ENCODE results near the gene THSD4. TPM values are rescaled to one million over a fixed set of nuclear protein-coding genes. Genes with fewer than 3 reads are reported as not detected.

Gene THSD4
- total RNA-seq, 1 experiment from 2014 or later: 24.2 TPM

- no peak overlapping the region for H3K27ac Mint-ChIP-seq (ENCODE audit: unreplicated experiment)
- no peaks in the 10 kb centered on the region for H3K9me3 Mint-ChIP-seq (ENCODE audit: low read depth, unreplicated experiment)
- no peak for DNase-seq
- intact Hi-C loops (cut with micrococcal nuclease; ENCODE audit: unreplicated experiment): no loop called here
- BruUV-seq (replicated peaks): no TSS peak
- no peak for TF ChIP-seq CTCF (IDR thresholded peaks at IDR 0.05; ENCODE audit: unreplicated experiment)
- H3K27me3 Mint-ChIP-seq (ENCODE audit: unreplicated experiment): no peaks in the 10 kb centered on the region
- no peaks in the 10 kb centered on the region for H3K36me3 Mint-ChIP-seq (ENCODE audit: insufficient read depth, unreplicated experiment)
- H3K4me3 Mint-ChIP-seq (ENCODE audit: low read depth, unreplicated experiment): no peak overlapping the region
- no peaks in the 10 kb centered on the region for H3K4me1 Mint-ChIP-seq (ENCODE audit: low read depth, unreplicated experiment)
- CTCF ChIA-PET: no interaction called here
Measured at GRCh38 chr15:71612397-71612722, 497.1 kb downstream of the THSD4 start.

- H3K27ac Mint-ChIP-seq (ENCODE audit: unreplicated experiment): no peak overlapping the region
- CTCF ChIA-PET: no interaction called here
- H3K9me3 Mint-ChIP-seq (ENCODE audit: low read depth, unreplicated experiment): no peaks in the 10 kb centered on the region
- DNase-seq: no peak
- TF ChIP-seq CTCF (IDR thresholded peaks at IDR 0.05; ENCODE audit: unreplicated experiment): no peak
- no peaks in the 10 kb centered on the region for H3K36me3 Mint-ChIP-seq (ENCODE audit: insufficient read depth, unreplicated experiment)
- intact Hi-C loops (cut with micrococcal nuclease; ENCODE audit: unreplicated experiment): no loop called here
- BruUV-seq (replicated peaks): no TSS peak
- no peaks in the 10 kb centered on the region for H3K4me1 Mint-ChIP-seq (ENCODE audit: low read depth, unreplicated experiment)
- no peak overlapping the region for H3K4me3 Mint-ChIP-seq (ENCODE audit: low read depth, unreplicated experiment)
- H3K27me3 Mint-ChIP-seq (ENCODE audit: unreplicated experiment): no peaks in the 10 kb centered on the region
Measured at GRCh38 chr15:71612869-71613268, 497.6 kb downstream of the THSD4 start.

GRCh38 chr15:71623111-71623510, 507.8 kb downstream of the THSD4 start:
- Mint-ChIP-seq H3K27ac (ENCODE audit: unreplicated experiment) (no peak overlapping the region), H3K9me3 (ENCODE audit: low read depth, unreplicated experiment) (no peaks in the 10 kb centered on the region), H3K4me1 (ENCODE audit: low read depth, unreplicated experiment) (no peaks in the 10 kb centered on the region), H3K4me3 (ENCODE audit: low read depth, unreplicated experiment) (no peak overlapping the region), H3K27me3 (ENCODE audit: unreplicated experiment) (no peaks in the 10 kb centered on the region), H3K36me3 (ENCODE audit: insufficient read depth, unreplicated experiment) (no peaks in the 10 kb centered on the region)
- BruUV-seq (replicated peaks): no TSS peak
- intact Hi-C loops (cut with micrococcal nuclease; ENCODE audit: unreplicated experiment): no loop called here
- no peak for TF ChIP-seq CTCF (IDR thresholded peaks at IDR 0.05; ENCODE audit: unreplicated experiment)
- no peak for DNase-seq
- CTCF ChIA-PET: no interaction called here

GRCh38 chr15:71626596-71627088, 511.4 kb downstream of the THSD4 start:
- Mint-ChIP-seq H3K9me3 (ENCODE audit: low read depth, unreplicated experiment) (no peaks in the 10 kb centered on the region), H3K4me1 (ENCODE audit: low read depth, unreplicated experiment) (no peaks in the 10 kb centered on the region), H3K36me3 (ENCODE audit: insufficient read depth, unreplicated experiment) (no peaks in the 10 kb centered on the region), H3K27ac (ENCODE audit: unreplicated experiment) (no peak overlapping the region), H3K27me3 (ENCODE audit: unreplicated experiment) (no peaks in the 10 kb centered on the region), H3K4me3 (ENCODE audit: low read depth, unreplicated experiment) (no peak overlapping the region)
- no peak for TF ChIP-seq CTCF (IDR thresholded peaks at IDR 0.05; ENCODE audit: unreplicated experiment)
- CTCF ChIA-PET: no interaction called here
- intact Hi-C loops (cut with micrococcal nuclease; ENCODE audit: unreplicated experiment): no loop called here
- BruUV-seq (replicated peaks): no TSS peak
- DNase-seq: no peak

GRCh38 chr15:71627188-71627587, 511.9 kb downstream of the THSD4 start:
- BruUV-seq (replicated peaks): no TSS peak
- DNase-seq: no peak
- Mint-ChIP-seq H3K4me1 (ENCODE audit: low read depth, unreplicated experiment) (no peaks in the 10 kb centered on the region), H3K36me3 (ENCODE audit: insufficient read depth, unreplicated experiment) (no peaks in the 10 kb centered on the region), H3K27me3 (ENCODE audit: unreplicated experiment) (no peaks in the 10 kb centered on the region), H3K27ac (ENCODE audit: unreplicated experiment) (no peak overlapping the region), H3K9me3 (ENCODE audit: low read depth, unreplicated experiment) (no peaks in the 10 kb centered on the region), H3K4me3 (ENCODE audit: low read depth, unreplicated experiment) (no peak overlapping the region)
- no peak for TF ChIP-seq CTCF (IDR thresholded peaks at IDR 0.05; ENCODE audit: unreplicated experiment)
- CTCF ChIA-PET: no interaction called here
- intact Hi-C loops (cut with micrococcal nuclease; ENCODE audit: unreplicated experiment): no loop called here
